Effector memory CD4-positive, alpha-beta T cell (primary cell): ENCODE measurements around the gene DHX32.

Experiments
- DNase-seq, 3 donors: peaks; one replicate each; pipeline ENCODE4 v3.0.0-alpha.2; 2020
- H3K27ac ChIP-seq: 2 replicates; pipeline ENCODE4 v1.7.0; 2013; ENCODE audit warnings: mild to moderate bottlenecking, low read length, moderate library complexity; ENCODE audit not compliant: insufficient read depth, poor library complexity, severe bottlenecking
- H3K27me3 ChIP-seq: replicated peaks from 2 replicates; pipeline ENCODE4 v1.7.0; 2013; ENCODE audit warnings: mild to moderate bottlenecking, low read length; ENCODE audit not compliant: insufficient read depth, control insufficient read depth, poor library complexity, severe bottlenecking
- H3K36me3 ChIP-seq: 2 replicates; pipeline ENCODE4 v1.7.0; 2013; ENCODE audit warnings: mild to moderate bottlenecking, low read length, moderate library complexity; ENCODE audit not compliant: control insufficient read depth, insufficient read depth
- H3K4me1 ChIP-seq: 2 replicates; pipeline ENCODE4 v1.7.0; 2013; ENCODE audit warnings: low read length, mild to moderate bottlenecking; ENCODE audit not compliant: control insufficient read depth, insufficient read depth, poor library complexity, severe bottlenecking
- H3K4me3 ChIP-seq: 2 replicates; pipeline ENCODE4 v1.7.0; 2013; ENCODE audit warnings: low read length, low read depth, mild to moderate bottlenecking; ENCODE audit not compliant: insufficient read depth, poor library complexity, severe bottlenecking
- H3K9me3 ChIP-seq: 2 replicates; pipeline ENCODE4 v1.7.0; 2013; ENCODE audit warnings: mild to moderate bottlenecking, low read length, moderate library complexity; ENCODE audit not compliant: control insufficient read depth

Gene DHX32

GRCh38 chr10:125812128-125812750, 68.9 kb downstream of the DHX32 start:
- Histone ChIP-seq H3K4me1 (no peaks in the 10 kb centered on the region), H3K4me3 (no peak overlapping the region), H3K9me3 (no peaks in the 10 kb centered on the region), H3K36me3 (peaks cover 33% of the 10 kb centered on the region), H3K27ac (no peak overlapping the region), H3K27me3 (no peaks in the 10 kb centered on the region)
- DNase-seq = no peak

GRCh38 chr10:125811251-125811650, 69.8 kb downstream of the DHX32 start:
- no peak for DNase-seq
- Histone ChIP-seq H3K27me3 (no peaks in the 10 kb centered on the region), H3K27ac (no peak overlapping the region), H3K36me3 (peaks cover 43% of the 10 kb centered on the region), H3K4me1 (no peaks in the 10 kb centered on the region), H3K4me3 (no peak overlapping the region), H3K9me3 (no peaks in the 10 kb centered on the region)

DNA sequence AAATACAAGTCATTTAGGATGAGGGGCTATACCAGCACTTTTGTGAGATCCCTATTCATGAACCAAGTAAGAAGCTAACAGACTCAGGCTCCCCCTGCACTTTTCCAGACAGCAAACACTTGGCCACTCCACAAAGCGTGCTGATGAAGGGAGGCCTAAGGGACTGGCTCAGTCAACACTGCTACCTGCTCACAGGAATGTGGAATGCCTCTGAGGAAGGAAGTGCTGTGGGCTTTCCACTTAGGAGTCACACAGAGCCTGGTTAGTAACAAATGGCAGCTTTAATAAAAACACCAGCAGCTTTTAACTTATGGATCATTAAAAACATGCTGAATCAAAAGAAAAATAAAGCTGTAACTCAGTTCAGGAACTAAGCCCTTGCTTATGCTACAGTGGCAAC, 73.0 kb downstream of the DHX32 start:
- no peaks in the 10 kb centered on the region for H3K9me3 ChIP-seq
- no peak overlapping the region for H3K4me3 ChIP-seq
- H3K36me3 ChIP-seq = peaks cover 30% of the 10 kb centered on the region
- H3K4me1 ChIP-seq = no peaks in the 10 kb centered on the region
- no peak overlapping the region for H3K27ac ChIP-seq
- DNase-seq = no peak
- no peaks in the 10 kb centered on the region for H3K27me3 ChIP-seq

- H3K9me3 ChIP-seq = no peaks in the 10 kb centered on the region
- H3K27ac ChIP-seq = no peak overlapping the region
- H3K4me3 ChIP-seq = no peak overlapping the region
- peaks cover 29% of the 10 kb centered on the region for H3K36me3 ChIP-seq
- H3K4me1 ChIP-seq = no peaks in the 10 kb centered on the region
- H3K27me3 ChIP-seq = no peaks in the 10 kb centered on the region
- no peak for DNase-seq
Observed at GRCh38 chr10:125802739-125803138, 78.4 kb downstream of the DHX32 start.

DNA sequence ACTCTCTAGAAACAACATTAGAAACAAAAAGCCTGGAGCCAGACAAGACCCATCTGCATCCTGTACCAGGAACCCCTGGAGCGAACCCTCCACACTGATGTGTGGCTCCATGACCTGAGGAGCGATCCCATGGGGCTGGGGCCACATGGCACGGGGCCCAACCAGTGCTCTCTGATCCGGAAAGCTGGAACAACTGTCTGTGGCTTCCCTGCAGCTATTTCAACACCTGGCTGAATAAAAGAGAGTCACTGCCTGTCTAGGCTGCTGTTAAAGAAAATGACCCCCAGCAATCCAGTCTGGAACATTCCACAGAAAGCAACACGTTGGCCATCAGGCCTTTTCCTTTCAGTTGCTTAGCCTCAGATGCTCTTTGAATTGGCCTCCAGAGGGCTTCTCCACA, 79.0 kb downstream of the DHX32 start:
- Histone ChIP-seq H3K27me3 (no peaks in the 10 kb centered on the region), H3K27ac (no peak overlapping the region), H3K36me3 (peaks cover 33% of the 10 kb centered on the region), H3K4me3 (no peak overlapping the region), H3K4me1 (no peaks in the 10 kb centered on the region), H3K9me3 (no peaks in the 10 kb centered on the region)
- no peak for DNase-seq

DNA sequence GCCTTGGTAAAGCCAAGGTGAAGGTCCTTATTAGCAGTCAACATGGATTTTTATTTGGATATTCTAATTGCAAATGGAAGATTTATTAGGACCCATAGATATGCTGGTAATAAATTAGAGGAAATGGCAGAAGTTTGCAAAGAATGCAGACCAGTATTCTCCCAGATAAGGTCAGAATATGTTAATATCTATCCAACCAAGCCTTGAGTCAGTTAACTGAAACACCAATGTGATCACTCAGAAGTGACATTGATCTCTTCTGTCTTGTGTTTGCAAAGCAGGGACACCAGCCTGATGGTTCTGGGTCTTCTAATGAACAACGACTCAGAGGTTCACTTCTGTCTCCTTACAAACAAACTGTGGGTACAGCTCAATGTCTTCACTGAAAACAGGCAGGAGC, 79.5 kb downstream of the DHX32 start:
- H3K36me3 ChIP-seq = peaks cover 27% of the 10 kb centered on the region

GRCh38 chr10:125799451-125800182, 81.5 kb downstream of the DHX32 start:
- Histone ChIP-seq H3K27me3 (no peaks in the 10 kb centered on the region), H3K27ac (no peak overlapping the region), H3K36me3 (peaks cover 28% of the 10 kb centered on the region), H3K4me1 (no peaks in the 10 kb centered on the region), H3K4me3 (no peak overlapping the region), H3K9me3 (no peaks in the 10 kb centered on the region)
- DNase-seq = no peak

More for the DNA sequence above, 79.5 kb downstream of the DHX32 start:
- no peaks in the 10 kb centered on the region for H3K9me3 ChIP-seq
- DNase-seq = no peak
- no peaks in the 10 kb centered on the region for H3K4me1 ChIP-seq
- H3K27ac ChIP-seq = no peak overlapping the region
- H3K4me3 ChIP-seq = no peak overlapping the region
- no peaks in the 10 kb centered on the region for H3K27me3 ChIP-seq

- Histone ChIP-seq H3K27ac (no peak overlapping the region), H3K27me3 (no peaks in the 10 kb centered on the region), H3K4me3 (no peak overlapping the region), H3K36me3 (peaks cover 28% of the 10 kb centered on the region), H3K9me3 (no peaks in the 10 kb centered on the region), H3K4me1 (no peaks in the 10 kb centered on the region)
- DNase-seq = no peak
Observed at GRCh38 chr10:125797994-125798662, 83.0 kb downstream of the DHX32 start.

DNA sequence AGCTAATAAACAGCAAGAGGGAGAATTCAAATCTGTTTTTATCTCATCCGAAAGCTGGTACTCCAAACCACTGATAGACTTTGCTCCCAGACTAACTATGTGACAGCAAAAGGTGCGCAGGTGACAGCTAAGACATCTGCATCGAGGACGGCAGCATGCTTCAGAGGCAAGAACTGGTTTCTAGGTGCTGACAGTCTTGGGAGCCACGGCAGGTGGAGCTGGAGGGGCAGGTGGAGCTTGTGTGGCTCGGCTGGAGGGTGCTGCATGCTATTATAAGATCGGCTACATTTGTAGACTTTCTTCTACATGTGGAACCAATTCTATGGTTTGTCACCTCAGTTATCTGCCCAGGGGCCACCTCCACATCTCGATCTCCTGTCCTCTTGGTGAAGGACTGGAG, 83.7 kb downstream of the DHX32 start:
- Histone ChIP-seq H3K9me3 (no peaks in the 10 kb centered on the region), H3K27me3 (no peaks in the 10 kb centered on the region), H3K36me3 (peaks cover 33% of the 10 kb centered on the region), H3K4me1 (no peaks in the 10 kb centered on the region), H3K27ac (no peak overlapping the region), H3K4me3 (no peak overlapping the region)
- DNase-seq = no peak

- H3K9me3 ChIP-seq = no peaks in the 10 kb centered on the region
- peaks cover 33% of the 10 kb centered on the region for H3K36me3 ChIP-seq
- H3K4me1 ChIP-seq = no peaks in the 10 kb centered on the region
- H3K27me3 ChIP-seq = no peaks in the 10 kb centered on the region
- no peak overlapping the region for H3K27ac ChIP-seq
- DNase-seq = no peak
- no peak overlapping the region for H3K4me3 ChIP-seq
Observed at GRCh38 chr10:125795637-125796190, 85.4 kb downstream of the DHX32 start.
